DMS153 treated with DMSO at 0.1 percent for 48 hours (cell line): Measurements from ENCODE around the gene NGEF.

Experiments used
- DNase-seq: peaks from one replicate; lab custom pipeline; 2025; ENCODE audit not compliant: unreplicated experiment; lab: John Stamatoyannopoulos, UW

Gene NGEF

DNA sequence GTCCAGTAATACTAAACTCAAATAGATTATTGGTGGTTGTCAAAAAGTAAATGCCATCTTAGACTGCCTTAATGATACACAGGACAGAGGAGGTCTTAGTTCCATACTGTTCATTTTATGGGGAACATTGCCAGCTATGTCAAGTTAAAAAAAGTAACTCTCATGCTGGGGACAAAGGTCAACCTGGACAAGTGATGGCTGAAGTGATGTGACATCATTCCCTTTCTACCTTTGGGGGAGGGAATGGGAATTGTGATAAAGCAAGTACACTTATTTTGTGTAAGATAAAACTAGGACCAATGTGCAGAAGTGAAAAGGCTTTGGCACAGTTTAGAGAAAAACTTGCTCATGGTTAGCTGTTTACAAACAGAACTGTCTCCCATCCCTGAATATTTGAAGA lies 167.0 kb downstream of the NGEF start:
- no peak for DNase-seq

- DNase-seq: no peak
Measured at GRCh38 chr2:232843834-232844233, 169.2 kb downstream of the NGEF start.

DNA sequence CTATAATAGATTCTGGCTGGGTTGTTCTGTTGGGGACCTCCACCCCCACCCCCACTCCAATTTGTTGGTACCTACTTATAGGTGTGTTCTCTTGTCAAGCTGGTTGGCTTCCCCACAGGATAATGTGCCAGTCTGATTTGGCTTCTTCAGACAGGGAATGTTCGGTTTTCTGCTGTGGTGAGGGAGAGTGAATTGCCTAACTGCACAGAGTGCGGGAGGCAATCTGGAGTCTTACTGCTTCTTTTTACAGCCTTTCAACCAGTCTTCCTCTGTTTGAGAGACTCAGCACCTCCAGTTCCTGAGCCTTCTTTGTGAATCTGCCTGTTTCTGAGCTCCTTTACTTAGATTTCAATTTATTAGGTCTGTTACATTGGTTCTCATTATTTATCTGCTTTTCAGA lies 170.4 kb downstream of the NGEF start:
- DNase-seq: no peak

- DNase-seq: no peak
Measured at GRCh38 chr2:232839411-232840079, 173.5 kb downstream of the NGEF start.

GRCh38 chr2:232838406-232838874 lies 174.6 kb downstream of the NGEF start:
- DNase-seq: no peak

- no peak for DNase-seq
Measured at GRCh38 chr2:232836934-232837333, 176.1 kb downstream of the NGEF start.

- DNase-seq: no peak
Measured at GRCh38 chr2:232835687-232836208, 177.3 kb downstream of the NGEF start.

- DNase-seq: no peak
Measured at GRCh38 chr2:232833830-232834229, 179.2 kb downstream of the NGEF start.

GRCh38 chr2:232831496-232831895 lies 181.6 kb downstream of the NGEF start:
- DNase-seq: no peak

GRCh38 chr2:232829988-232830387 lies 183.1 kb downstream of the NGEF start:
- DNase-seq: no peak
